ENCODE results near the gene DALRD3. TPM values are rescaled to one million over a fixed set of nuclear protein-coding genes. Genes with fewer than 3 reads are reported as not detected.

The DALRD3 gene
- polyA plus RNA-seq, 4 donors, result 22.0 to 31.4 (median 23.2) TPM

DNA sequence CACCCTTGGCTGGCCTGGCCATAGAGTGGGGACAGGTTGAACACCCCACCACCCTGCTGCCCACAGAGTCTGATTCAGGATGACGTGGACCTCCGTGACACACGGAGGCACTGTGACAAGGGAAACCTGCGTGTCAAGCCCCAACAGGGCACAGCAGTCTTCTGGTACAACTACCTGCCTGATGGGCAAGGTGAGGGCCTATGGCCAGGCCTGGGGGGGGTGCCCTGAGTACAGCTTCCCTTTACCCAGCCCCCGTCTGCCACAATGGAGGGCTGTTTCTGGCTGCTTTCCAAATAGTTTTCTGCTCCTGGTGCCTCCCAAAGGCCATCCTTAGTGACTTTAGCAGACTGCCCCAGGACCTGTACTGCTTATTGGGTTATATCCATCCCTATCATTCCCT is 12.4 kb downstream of the DALRD3 start:
- 95 to 100% (median 98%) methylated on average over 5 of the region's 5 CpGs for WGBS, 3 donors
- Histone ChIP-seq H3K27me3 (ENCODE audit: control insufficient read depth in 3 of 3, insufficient read depth in 3 of 3, low read length in 3 of 3) (no peaks in the 10 kb centered on the region), H3K4me3 (ENCODE audit: low read depth in 1 of 3, low read length in 3 of 3) (peak overlapping the region in 2 of 3 donors; percentile 72 to 92), H3K36me3 (ENCODE audit: control insufficient read depth in 3 of 3, insufficient read depth in 2 of 3, low read depth in 1 of 3, low read length in 3 of 3) (peaks cover 0 to 68% (median 0%) of the 10 kb centered on the region in 3 donors), H3K27ac (ENCODE audit: low read depth in 1 of 3, low read length in 2 of 3) (peak overlapping the region in 2 of 3 donors; percentile 95 to 96), H3K4me1 (ENCODE audit: control insufficient read depth in 3 of 3, insufficient read depth in 2 of 3, low read depth in 1 of 3, low read length in 2 of 3) (peaks cover 0 to 34% (median 0%) of the 10 kb centered on the region in 3 donors), H3K9me3 (ENCODE audit: control insufficient read depth in 2 of 2, insufficient read depth in 1 of 2, low read depth in 1 of 2, low read length in 1 of 2) (no peaks in the 10 kb centered on the region)
- FAIRE-seq (no peak), DNase-seq (no peak)

DNA sequence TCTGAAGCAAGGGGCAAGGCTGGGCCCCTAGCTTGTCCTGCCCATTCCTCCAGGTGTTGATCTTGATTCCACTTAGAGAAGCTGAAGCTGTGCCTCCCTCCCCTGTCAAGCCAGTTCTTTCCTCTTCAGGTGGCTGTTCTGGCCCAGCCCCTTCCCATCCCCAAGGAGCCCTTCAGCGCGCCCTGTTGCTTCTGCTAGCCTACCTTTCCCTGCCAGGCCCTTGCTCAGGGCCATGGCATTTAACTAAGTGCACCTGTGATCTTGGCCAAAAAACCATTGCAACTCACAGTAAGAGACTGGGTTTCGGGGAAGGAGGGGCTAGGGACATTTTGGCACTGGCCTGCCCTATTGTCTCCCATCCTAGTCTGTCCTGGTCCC is 13.1 kb downstream of the DALRD3 start:
- Histone ChIP-seq H3K4me1 (ENCODE audit: control insufficient read depth in 3 of 3, insufficient read depth in 2 of 3, low read depth in 1 of 3, low read length in 2 of 3) (peaks cover 0 to 41% (median 0%) of the 10 kb centered on the region in 3 donors), H3K4me3 (ENCODE audit: low read depth in 1 of 3, low read length in 3 of 3) (no peak overlapping the region), H3K27me3 (ENCODE audit: control insufficient read depth in 3 of 3, insufficient read depth in 3 of 3, low read length in 3 of 3) (no peaks in the 10 kb centered on the region), H3K36me3 (ENCODE audit: control insufficient read depth in 3 of 3, insufficient read depth in 2 of 3, low read depth in 1 of 3, low read length in 3 of 3) (peaks cover 0 to 69% (median 0%) of the 10 kb centered on the region in 3 donors), H3K27ac (ENCODE audit: low read depth in 1 of 3, low read length in 2 of 3) (no peak overlapping the region), H3K9me3 (ENCODE audit: control insufficient read depth in 2 of 2, insufficient read depth in 1 of 2, low read depth in 1 of 2, low read length in 1 of 2) (no peaks in the 10 kb centered on the region)
- FAIRE-seq (no peak), DNase-seq (no peak)
- whole genome bisulfite sequencing, 3 donors, result 94 to 100% (median 98%) methylated on average over 3 of the region's 3 CpGs

DNA sequence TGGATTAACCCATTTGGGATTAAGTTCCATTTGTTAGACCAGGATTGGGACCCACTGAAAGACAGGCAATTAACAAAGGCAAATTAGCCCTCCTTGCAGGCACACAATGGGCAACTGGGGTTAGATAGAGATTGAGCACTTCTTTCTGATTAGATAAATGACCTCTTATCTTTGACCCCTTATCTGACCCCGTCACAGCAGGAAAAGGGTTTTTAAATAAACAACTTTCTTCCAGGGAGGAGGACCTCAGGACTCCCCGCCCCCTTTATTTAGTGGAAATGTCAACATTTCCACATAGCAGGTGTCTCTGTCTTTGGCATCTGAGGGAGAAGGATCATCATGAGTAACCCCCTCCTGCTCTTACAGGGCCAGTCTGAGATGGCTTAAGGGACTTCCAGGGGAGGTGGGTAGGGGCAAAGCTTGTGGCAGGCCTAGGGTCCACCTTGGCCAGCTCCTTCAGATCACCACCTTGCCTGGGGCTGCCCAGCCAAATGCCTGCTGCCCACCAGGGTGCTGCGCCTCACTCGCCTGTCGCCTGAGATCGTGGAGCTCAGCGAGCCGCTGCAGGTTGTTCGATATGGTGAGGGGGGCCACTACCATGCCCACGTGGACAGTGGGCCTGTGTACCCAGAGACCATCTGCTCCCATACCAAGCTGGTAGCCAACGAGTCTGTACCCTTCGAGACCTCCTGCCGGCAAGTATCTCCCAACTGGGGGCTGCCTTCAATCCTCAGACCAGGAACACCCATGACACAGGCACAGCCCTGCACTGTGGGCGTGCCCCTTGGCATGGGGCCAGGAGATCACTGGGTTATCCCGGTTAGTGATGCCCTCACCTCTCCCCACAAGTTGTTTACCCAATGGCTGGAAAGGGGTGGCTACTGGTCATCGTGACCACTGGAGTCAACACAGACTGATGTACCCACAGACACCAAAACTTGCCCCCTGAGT is 13.8 kb downstream of the DALRD3 start:
- 73 to 82% (median 82%) methylated on average over 16 of the region's 16 CpGs for WGBS, 3 donors
- Histone ChIP-seq H3K27me3 (ENCODE audit: control insufficient read depth in 3 of 3, insufficient read depth in 3 of 3, low read length in 3 of 3) (no peaks in the 10 kb centered on the region), H3K4me1 (ENCODE audit: control insufficient read depth in 3 of 3, insufficient read depth in 2 of 3, low read depth in 1 of 3, low read length in 2 of 3) (peaks cover 0 to 48% (median 0%) of the 10 kb centered on the region in 3 donors), H3K27ac (ENCODE audit: low read depth in 1 of 3, low read length in 2 of 3) (no peak overlapping the region), H3K9me3 (ENCODE audit: control insufficient read depth in 2 of 2, insufficient read depth in 1 of 2, low read depth in 1 of 2, low read length in 1 of 2) (no peaks in the 10 kb centered on the region), H3K4me3 (ENCODE audit: low read depth in 1 of 3, low read length in 3 of 3) (no peak overlapping the region), H3K36me3 (ENCODE audit: control insufficient read depth in 3 of 3, insufficient read depth in 2 of 3, low read depth in 1 of 3, low read length in 3 of 3) (peaks cover 0 to 64% (median 0%) of the 10 kb centered on the region in 3 donors)
- FAIRE-seq (no peak), DNase-seq (peak; percentile 65 to 67)

DNA sequence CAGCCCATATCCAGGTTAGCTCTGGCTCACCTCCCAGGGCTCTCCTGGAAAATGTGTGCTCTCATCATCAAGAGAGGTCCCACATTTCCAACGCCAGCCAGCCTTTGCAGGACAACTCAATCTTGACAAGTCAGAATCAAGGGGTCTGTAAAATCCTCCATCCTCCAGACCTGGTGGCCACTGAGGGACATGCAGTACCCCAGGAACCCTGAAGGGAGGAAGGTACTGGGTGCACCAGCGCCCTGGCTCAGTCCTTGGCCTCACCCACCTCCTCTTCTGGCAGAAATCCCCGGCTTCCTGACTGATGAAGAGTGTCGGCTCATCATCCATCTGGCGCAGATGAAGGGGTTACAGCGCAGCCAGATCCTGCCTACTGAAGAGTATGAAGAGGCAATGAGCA is 17.2 kb downstream of the DALRD3 start:
- Histone ChIP-seq H3K9me3 (ENCODE audit: control insufficient read depth in 2 of 2, insufficient read depth in 1 of 2, low read depth in 1 of 2, low read length in 1 of 2) (no peaks in the 10 kb centered on the region), H3K4me3 (ENCODE audit: low read depth in 1 of 3, low read length in 3 of 3) (no peak overlapping the region), H3K27ac (ENCODE audit: low read depth in 1 of 3, low read length in 2 of 3) (no peak overlapping the region), H3K27me3 (ENCODE audit: control insufficient read depth in 3 of 3, insufficient read depth in 3 of 3, low read length in 3 of 3) (no peaks in the 10 kb centered on the region), H3K36me3 (ENCODE audit: control insufficient read depth in 3 of 3, insufficient read depth in 2 of 3, low read depth in 1 of 3, low read length in 3 of 3) (peaks cover 0 to 86% (median 0%) of the 10 kb centered on the region in 3 donors), H3K4me1 (ENCODE audit: control insufficient read depth in 3 of 3, insufficient read depth in 2 of 3, low read depth in 1 of 3, low read length in 2 of 3) (peaks cover 0 to 48% (median 0%) of the 10 kb centered on the region in 3 donors)
- WGBS, 3 donors, result 85 to 88% (median 88%) methylated on average over 6 of the region's 6 CpGs
- no peak for FAIRE-seq
- DNase-seq, result no peak

- H3K9me3 ChIP-seq (ENCODE audit: control insufficient read depth in 2 of 2, insufficient read depth in 1 of 2, low read depth in 1 of 2, low read length in 1 of 2), result no peaks in the 10 kb centered on the region
- FAIRE-seq (no peak), DNase-seq (peak in 1 of 2 donors; percentile 38)
- no peak overlapping the region for H3K4me3 ChIP-seq (ENCODE audit: low read depth in 1 of 3, low read length in 3 of 3)
- WGBS, 3 donors, result 82 to 87% (median 84%) methylated on average over 8 of the region's 8 CpGs
- no peaks in the 10 kb centered on the region for H3K27me3 ChIP-seq (ENCODE audit: control insufficient read depth in 3 of 3, insufficient read depth in 3 of 3, low read length in 3 of 3)
- H3K36me3 ChIP-seq (ENCODE audit: control insufficient read depth in 3 of 3, insufficient read depth in 2 of 3, low read depth in 1 of 3, low read length in 3 of 3), result peaks cover 0 to 81% (median 0%) of the 10 kb centered on the region in 3 donors
- peaks cover 0 to 36% (median 0%) of the 10 kb centered on the region in 3 donors for H3K4me1 ChIP-seq (ENCODE audit: control insufficient read depth in 3 of 3, insufficient read depth in 2 of 3, low read depth in 1 of 3, low read length in 2 of 3)
- H3K27ac ChIP-seq (ENCODE audit: low read depth in 1 of 3, low read length in 2 of 3), result peak overlapping the region in 1 of 3 donors; percentile 75
Measured at GRCh38 chr3:48999085-48999858, 19.1 kb downstream of the DALRD3 start.

DNA sequence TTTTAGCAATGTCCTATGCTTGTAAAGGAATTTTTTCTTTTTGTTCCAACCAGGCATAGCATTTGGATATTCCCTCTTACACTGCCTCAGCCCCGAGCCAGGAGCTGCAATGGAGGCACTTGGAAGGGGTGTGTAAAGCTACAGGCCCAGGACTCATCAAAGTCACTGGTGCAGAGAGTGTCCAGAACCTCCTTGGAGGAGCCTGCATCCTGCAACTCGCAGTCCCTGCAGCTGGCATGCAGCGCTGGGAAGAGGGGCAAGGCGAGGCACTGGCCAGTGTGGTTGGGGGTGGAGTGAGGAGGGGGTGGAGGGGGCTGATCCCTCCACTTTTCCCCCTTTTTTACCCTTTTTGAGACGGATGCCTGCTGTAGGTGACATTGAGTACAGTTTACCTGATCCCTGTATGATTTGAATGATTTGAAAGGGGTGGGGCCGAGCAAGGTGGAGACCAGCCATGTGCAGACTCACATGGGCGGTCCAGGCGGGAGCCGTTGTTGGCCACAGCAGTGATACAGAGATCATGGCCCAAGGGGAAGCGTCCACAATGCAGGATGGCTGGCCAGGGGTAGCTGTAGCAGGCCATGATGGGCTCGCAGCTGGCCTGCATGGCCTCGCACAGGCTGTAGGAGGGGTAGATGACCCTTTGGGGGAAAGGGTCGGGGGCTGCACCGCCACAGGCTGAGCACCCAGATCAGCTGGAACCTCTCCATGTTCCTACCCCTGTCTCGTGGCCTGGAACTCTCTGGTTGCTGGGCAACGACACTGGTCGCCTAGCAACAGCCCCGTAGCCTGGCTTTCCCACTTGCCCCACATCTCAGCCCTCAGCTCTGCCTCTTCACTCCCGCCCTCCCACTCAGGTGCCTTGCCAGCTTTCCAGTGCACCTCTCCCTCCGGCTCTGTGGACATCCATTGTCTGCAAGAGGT is 20.4 kb downstream of the DALRD3 start:
- Histone ChIP-seq H3K27me3 (ENCODE audit: control insufficient read depth in 3 of 3, insufficient read depth in 3 of 3, low read length in 3 of 3) (no peaks in the 10 kb centered on the region), H3K4me3 (ENCODE audit: low read depth in 1 of 3, low read length in 3 of 3) (no peak overlapping the region), H3K9me3 (ENCODE audit: control insufficient read depth in 2 of 2, insufficient read depth in 1 of 2, low read depth in 1 of 2, low read length in 1 of 2) (no peaks in the 10 kb centered on the region), H3K27ac (ENCODE audit: low read depth in 1 of 3, low read length in 2 of 3) (peak overlapping the region in 1 of 3 donors; percentile 44), H3K36me3 (ENCODE audit: control insufficient read depth in 3 of 3, insufficient read depth in 2 of 3, low read depth in 1 of 3, low read length in 3 of 3) (peaks cover 0 to 73% (median 0%) of the 10 kb centered on the region in 3 donors), H3K4me1 (ENCODE audit: control insufficient read depth in 3 of 3, insufficient read depth in 2 of 3, low read depth in 1 of 3, low read length in 2 of 3) (peaks cover 0 to 36% (median 0%) of the 10 kb centered on the region in 3 donors)
- FAIRE-seq (no peak), DNase-seq (no peak)
- WGBS, 3 donors, result 82 to 89% (median 87%) methylated on average over 17 to 20 of the region's 20 CpGs

DNA sequence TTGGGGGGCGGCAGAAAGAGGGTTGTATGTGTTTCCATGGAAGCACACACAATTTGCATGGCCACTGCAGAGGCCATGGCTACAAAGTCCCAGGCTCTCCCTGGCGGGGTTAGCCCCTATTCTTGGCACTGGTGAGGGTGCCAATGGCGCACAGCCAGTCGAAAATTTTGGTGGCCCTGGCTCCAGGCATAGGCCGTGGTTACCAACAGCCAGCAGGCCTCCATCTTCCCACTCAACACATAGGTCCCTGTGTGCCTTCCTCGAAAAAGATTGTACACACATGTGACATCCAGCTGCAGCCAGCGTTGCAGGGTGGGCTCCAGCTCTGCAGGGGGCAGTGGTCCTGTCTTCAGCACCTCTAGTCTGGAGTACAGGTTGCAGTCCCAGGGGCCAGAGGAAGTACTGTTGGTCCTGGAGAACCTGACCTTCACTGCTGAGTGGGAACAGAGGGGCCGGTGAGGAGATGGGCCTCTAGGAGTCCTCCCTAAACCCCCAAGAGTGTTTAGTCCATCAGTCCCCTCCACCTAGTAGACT is 21.2 kb downstream of the DALRD3 start:
- no peak for FAIRE-seq
- WGBS, 3 donors, result 86 to 91% (median 88%) methylated on average over 8 of the region's 8 CpGs
- H3K36me3 ChIP-seq (ENCODE audit: control insufficient read depth in 3 of 3, insufficient read depth in 2 of 3, low read depth in 1 of 3, low read length in 3 of 3), result peaks cover 0 to 70% (median 0%) of the 10 kb centered on the region in 3 donors
- H3K9me3 ChIP-seq (ENCODE audit: control insufficient read depth in 2 of 2, insufficient read depth in 1 of 2, low read depth in 1 of 2, low read length in 1 of 2), result no peaks in the 10 kb centered on the region
- H3K27ac ChIP-seq (ENCODE audit: low read depth in 1 of 3, low read length in 2 of 3), result no peak overlapping the region
- DNase-seq, result no peak
- peaks cover 0 to 36% (median 0%) of the 10 kb centered on the region in 3 donors for H3K4me1 ChIP-seq (ENCODE audit: control insufficient read depth in 3 of 3, insufficient read depth in 2 of 3, low read depth in 1 of 3, low read length in 2 of 3)
- no peak overlapping the region for H3K4me3 ChIP-seq (ENCODE audit: low read depth in 1 of 3, low read length in 3 of 3)
- no peaks in the 10 kb centered on the region for H3K27me3 ChIP-seq (ENCODE audit: control insufficient read depth in 3 of 3, insufficient read depth in 3 of 3, low read length in 3 of 3)

All from small intestine (tissue), 7 donors.